Esophagus muscularis mucosa (tissue), 4 donors: Measurements from ENCODE around the gene PHETA1. TPM values are rescaled to one million over a fixed set of nuclear protein-coding genes. Genes with fewer than 3 reads are reported as not detected.

Experiments used
- DNase-seq: peaks from one replicate; pipeline ENCODE4 v3.0.0-alpha.2; 2017; ENCODE audit errors: extremely low spot score
- H3K27ac ChIP-seq, 4 donors: fragments of 200-600 bp; sonication (generic); replicated peaks in 1 of 4; 1 replicate in 3 of 4; 2 replicates in 1 of 4; pipeline ENCODE4 v1.5.1; 2016 to 2019; ENCODE audit warnings: mild to moderate bottlenecking in 1 of 4
- H3K27me3 ChIP-seq, 4 donors: fragments of 200-600 bp; sonication (generic); one replicate each; pipeline versions ENCODE4 v1.5.1 to v1.6.0; 2016 to 2019
- H3K36me3 ChIP-seq, 4 donors: fragments of 200-600 bp; sonication (generic); one replicate each; pipeline ENCODE4 v1.5.1; 2016 to 2019
- H3K4me1 ChIP-seq, 4 donors: fragments of 200-600 bp; sonication (generic); one replicate each; pipeline ENCODE4 v1.5.1; 2016 to 2019
- H3K4me3 ChIP-seq, 4 donors: fragments of 200-600 bp; sonication (generic); 1 replicate in 2 of 4; 2 replicates in 2 of 4; pipeline ENCODE4 v1.5.1; 2016 to 2019; ENCODE audit warnings: mild to moderate bottlenecking in 4 of 4, moderate library complexity in 1 of 4
- H3K9me3 ChIP-seq, 4 donors: fragments of 200-600 bp; sonication (generic); 1 replicate in 3 of 4; 2 replicates in 1 of 4; pipeline ENCODE4 v1.5.1; 2016 to 2019
- CTCF ChIP-seq, 3 experiments: fragments of 200-600 bp in 2 of 3; fragments of 450-650 bp in 1 of 3; sonication (generic) in 2 of 3; IDR thresholded peaks; one replicate each; pipeline ENCODE4 v1.5.1; 2017 to 2019; ENCODE audit warnings: antibody characterized with exemption in 3 of 3, mild to moderate bottlenecking in 2 of 3, moderate library complexity in 1 of 3
- EP300 ChIP-seq: sonication (generic); formaldehyde crosslinking; IDR thresholded peaks from one replicate; pipeline ENCODE4 v1.6.1; 2017; ENCODE audit warnings: antibody characterized with exemption
- POLR2A ChIP-seq: fragments of 450-650 bp; IDR thresholded peaks from one replicate; pipeline ENCODE4 v1.6.1; 2017; ENCODE audit warnings: antibody characterized with exemption, moderate library complexity, mild to moderate bottlenecking, low read depth
- POLR2AphosphoS5 ChIP-seq, 2 donors: sonication (generic); formaldehyde crosslinking; IDR thresholded peaks; one replicate each; pipeline ENCODE4 v1.6.1; 2017; ENCODE audit warnings: antibody characterized with exemption in 2 of 2
- WGBS: methylation state at CpG from one replicate; pipeline ENCODE4 v1.1.5; 2018; 5-methylcytosine and 5-hydroxymethylcytosine counted together
- intact Hi-C: fragments of 100-400 bp; cut with DNase I; formaldehyde crosslinking; loops from one replicate; pipeline ENCODE4 v1.15.1; 2023
- total RNA-seq, 4 donors: library from RNA; depleted of rRNA; stranded (reverse); fragments of >200 nt; gene quantifications; one replicate each; pipeline versions ENCODE4 v1.1.0 to v1.2.1, GENCODE V29; 2016

PHETA1 gene
- total RNA-seq, 4 donors from 2014 or later: 5.8 to 15.6 (median 9.5) TPM

GRCh38 chr12:111366075-111366474 lies 2.8 kb downstream of the PHETA1 start:
- Histone ChIP-seq H3K4me1 (peaks cover 28 to 51% (median 37%) of the 10 kb centered on the region in 4 donors), H3K36me3 (peaks cover 0 to 45% (median 34%) of the 10 kb centered on the region in 4 donors), H3K9me3 (no peaks in the 10 kb centered on the region), H3K27ac (no peak overlapping the region), H3K27me3 (no peaks in the 10 kb centered on the region), H3K4me3 (no peak overlapping the region)
- intact Hi-C loops: no loop called here
- no peak for DNase-seq
- TF ChIP-seq EP300: no peak
- TF ChIP-seq POLR2AphosphoS5 (IDR thresholded peaks at IDR 0.05): no peak
- TF ChIP-seq POLR2A: no peak
- TF ChIP-seq CTCF (IDR thresholded peaks at IDR 0.05): no peak
- 97% methylated on average over 10 of the region's 10 CpGs for WGBS

- Histone ChIP-seq H3K36me3 (peaks cover 0 to 45% (median 34%) of the 10 kb centered on the region in 4 donors), H3K27me3 (peaks cover 0 to 4% (median 0%) of the 10 kb centered on the region in 4 donors), H3K4me3 (no peak overlapping the region), H3K4me1 (peaks cover 17 to 43% (median 28%) of the 10 kb centered on the region in 4 donors), H3K9me3 (no peaks in the 10 kb centered on the region), H3K27ac (no peak overlapping the region)
- WGBS: 0% methylated on average over 1 of the region's 3 CpGs
- intact Hi-C loops: no loop called here
- TF ChIP-seq POLR2AphosphoS5 (IDR thresholded peaks at IDR 0.05) (no peak), CTCF (IDR thresholded peaks at IDR 0.05) (no peak), EP300 (no peak), POLR2A (no peak)
- DNase-seq: no peak
These were observed 5.3 kb downstream of the PHETA1 start for GRCh38 chr12:111363578-111363977.

- intact Hi-C loops: no loop called here
These were observed 6.0 kb downstream of the PHETA1 start for GRCh38 chr12:111362687-111363475.

DNA sequence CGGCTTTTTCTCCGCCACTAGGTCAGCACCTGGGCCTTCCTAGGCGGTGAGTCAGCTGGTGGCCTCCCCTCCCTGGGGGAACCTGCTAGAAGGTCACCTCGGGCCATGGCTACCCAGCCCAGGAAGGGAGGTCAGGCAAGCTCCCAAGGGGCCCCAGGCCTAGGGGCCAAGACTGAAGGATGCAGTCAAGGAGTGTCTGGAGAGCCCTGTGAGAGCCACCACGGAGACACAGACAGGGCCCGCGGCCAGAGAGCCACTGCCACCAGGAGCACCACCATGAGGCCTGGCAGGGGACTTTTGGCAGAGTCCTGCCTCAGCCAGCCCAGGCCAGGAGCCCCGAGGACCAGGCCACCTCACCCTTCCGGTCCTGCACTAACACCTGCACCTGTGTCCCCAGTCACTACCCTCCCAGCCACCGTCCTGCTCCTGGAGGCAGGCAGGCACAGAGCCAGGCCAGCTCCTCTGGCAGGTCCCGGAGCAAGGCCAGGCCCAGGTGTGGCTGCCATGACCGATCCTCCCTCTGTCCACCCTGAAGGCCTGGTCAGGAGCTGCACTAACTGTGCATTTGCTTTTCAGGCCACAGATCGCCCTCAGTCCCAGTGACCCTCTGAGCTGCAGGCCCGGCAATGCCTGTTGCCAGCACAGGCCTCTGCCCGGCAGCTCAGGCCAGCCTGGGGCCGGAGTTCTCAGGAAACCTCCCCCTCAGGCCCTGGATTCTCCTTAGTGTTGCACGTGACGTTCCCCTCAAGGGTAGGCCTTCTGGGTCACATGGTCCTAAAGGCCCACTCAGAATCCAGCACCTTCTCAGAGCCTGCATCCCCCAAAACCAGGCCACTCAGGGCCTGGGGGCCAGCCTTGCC lies 6.9 kb downstream of the PHETA1 start:
- Histone ChIP-seq H3K36me3 (peaks cover 0 to 45% (median 34%) of the 10 kb centered on the region in 4 donors), H3K4me1 (peaks cover under 1 to 29% (median 12%) of the 10 kb centered on the region in 4 donors), H3K9me3 (no peaks in the 10 kb centered on the region)

More at GRCh38 chr12:111362687-111363475, 6.0 kb downstream of the PHETA1 start:
- peaks cover 10 to 38% (median 21%) of the 10 kb centered on the region in 4 donors for H3K4me1 ChIP-seq
- no peaks in the 10 kb centered on the region for H3K9me3 ChIP-seq
- TF ChIP-seq POLR2AphosphoS5 (IDR thresholded peaks at IDR 0.05) (no peak), POLR2A (no peak), CTCF (IDR thresholded peaks at IDR 0.05) (no peak), EP300 (no peak)
- no peak overlapping the region for H3K27ac ChIP-seq
- 95% methylated on average over 44 of the region's 59 CpGs for WGBS
- no peak overlapping the region for H3K4me3 ChIP-seq
- DNase-seq: no peak
- H3K36me3 ChIP-seq: peaks cover 0 to 45% (median 34%) of the 10 kb centered on the region in 4 donors
- peaks cover 0 to 9% (median 0%) of the 10 kb centered on the region in 4 donors for H3K27me3 ChIP-seq

More for the DNA sequence above, 6.9 kb downstream of the PHETA1 start:
- intact Hi-C loops: no loop called here
- WGBS: 65% methylated on average over 7 of the region's 18 CpGs
- no peak overlapping the region for H3K27ac ChIP-seq
- no peak for DNase-seq
- H3K4me3 ChIP-seq: no peak overlapping the region
- TF ChIP-seq POLR2AphosphoS5 (IDR thresholded peaks at IDR 0.05): no peak
- TF ChIP-seq POLR2A: no peak
- no peak for TF ChIP-seq CTCF (IDR thresholded peaks at IDR 0.05)
- TF ChIP-seq EP300: no peak
- H3K27me3 ChIP-seq: peaks cover 0 to 15% (median 0%) of the 10 kb centered on the region in 4 donors
